ENCODE data around the gene RSRC1. TPM values are rescaled to one million over a fixed set of nuclear protein-coding genes. Genes with fewer than 3 reads are reported as not detected.

The RSRC1 gene
- total and polyA plus RNA-seq, 7 donors = 14.9 to 60.7 (median 41.0) TPM

DNA sequence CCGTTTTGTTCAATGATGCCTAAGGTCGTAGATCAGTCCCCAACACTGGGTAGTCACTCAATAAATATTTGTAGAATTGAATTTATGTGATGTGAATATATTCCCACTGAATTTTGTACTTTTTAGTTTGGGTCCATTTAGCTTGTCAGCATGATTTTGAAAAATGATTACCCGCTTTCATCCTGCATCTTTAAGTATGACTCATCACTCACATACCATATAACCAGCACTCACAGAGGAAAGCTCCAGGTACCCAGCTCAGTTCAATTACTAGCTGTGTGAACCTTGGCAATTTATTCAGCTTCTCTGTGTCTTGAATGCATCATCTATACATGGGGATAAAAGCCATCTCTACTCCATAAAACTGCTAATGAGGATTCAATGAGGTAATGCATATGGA, 458.9 kb downstream of the RSRC1 start:
- H3K27ac ChIP-seq = no peak overlapping the region
- H3K4me3 ChIP-seq = no peak overlapping the region
- no peaks in the 10 kb centered on the region for H3K9me3 ChIP-seq
- DNase-seq = no peak
- H3K4me1 ChIP-seq = peaks cover 0 to 20% (median 11%) of the 10 kb centered on the region in 4 donors
- 81 to 90% methylated on average over 3 of the region's 3 CpGs for WGBS, 2 donors
- H3K27me3 ChIP-seq = no peaks in the 10 kb centered on the region
- TF ChIP-seq POLR2A (IDR thresholded peaks at IDR 0.05) (no peak), POLR2AphosphoS5 (IDR thresholded peaks at IDR 0.05) (no peak), EP300 (IDR thresholded peaks at IDR 0.05) (no peak)
- TF ChIP-seq, protein P1, sequence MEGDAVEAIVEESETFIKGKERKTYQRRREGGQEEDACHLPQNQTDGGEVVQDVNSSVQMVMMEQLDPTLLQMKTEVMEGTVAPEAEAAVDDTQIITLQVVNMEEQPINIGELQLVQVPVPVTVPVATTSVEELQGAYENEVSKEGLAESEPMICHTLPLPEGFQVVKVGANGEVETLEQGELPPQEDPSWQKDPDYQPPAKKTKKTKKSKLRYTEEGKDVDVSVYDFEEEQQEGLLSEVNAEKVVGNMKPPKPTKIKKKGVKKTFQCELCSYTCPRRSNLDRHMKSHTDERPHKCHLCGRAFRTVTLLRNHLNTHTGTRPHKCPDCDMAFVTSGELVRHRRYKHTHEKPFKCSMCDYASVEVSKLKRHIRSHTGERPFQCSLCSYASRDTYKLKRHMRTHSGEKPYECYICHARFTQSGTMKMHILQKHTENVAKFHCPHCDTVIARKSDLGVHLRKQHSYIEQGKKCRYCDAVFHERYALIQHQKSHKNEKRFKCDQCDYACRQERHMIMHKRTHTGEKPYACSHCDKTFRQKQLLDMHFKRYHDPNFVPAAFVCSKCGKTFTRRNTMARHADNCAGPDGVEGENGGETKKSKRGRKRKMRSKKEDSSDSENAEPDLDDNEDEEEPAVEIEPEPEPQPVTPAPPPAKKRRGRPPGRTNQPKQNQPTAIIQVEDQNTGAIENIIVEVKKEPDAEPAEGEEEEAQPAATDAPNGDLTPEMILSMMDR (IDR thresholded peaks at IDR 0.05) = no peak
- H3K36me3 ChIP-seq = no peaks in the 10 kb centered on the region
- intact Hi-C loops (cut with DNase I) = no loop called here

DNA sequence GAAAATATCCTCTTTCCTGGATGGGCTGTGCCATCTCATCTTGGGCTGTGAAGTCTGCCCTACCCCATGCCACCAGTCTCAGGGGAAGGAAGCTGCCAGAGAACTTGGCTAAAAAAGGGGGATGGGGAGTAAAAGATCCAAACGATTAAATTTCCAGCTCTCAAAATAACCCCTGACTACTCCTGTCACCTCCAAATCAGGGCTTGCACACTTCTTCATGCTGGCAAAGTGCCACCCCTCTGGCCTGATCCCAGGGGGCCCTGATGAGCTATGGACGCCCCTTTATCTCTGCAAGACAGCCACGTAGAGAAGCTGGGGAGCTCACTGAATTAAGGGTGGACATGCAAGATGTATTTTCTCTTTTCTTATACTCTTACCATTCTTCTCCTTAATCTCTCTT, 459.9 kb downstream of the RSRC1 start:
- Histone ChIP-seq H3K27me3 (no peaks in the 10 kb centered on the region), H3K27ac (no peak overlapping the region), H3K9me3 (no peaks in the 10 kb centered on the region), H3K4me3 (no peak overlapping the region), H3K36me3 (no peaks in the 10 kb centered on the region), H3K4me1 (peaks cover 0 to 20% (median 11%) of the 10 kb centered on the region in 4 donors)
- TF ChIP-seq POLR2A (IDR thresholded peaks at IDR 0.05) = no peak
- no peak for TF ChIP-seq POLR2AphosphoS5 (IDR thresholded peaks at IDR 0.05)
- TF ChIP-seq EP300 (IDR thresholded peaks at IDR 0.05) = no peak
- TF ChIP-seq, protein P1 (IDR thresholded peaks at IDR 0.05) = no peak
- no peak for DNase-seq
- 66 to 73% methylated on average over 3 of the region's 3 CpGs for WGBS, 2 donors
- intact Hi-C loops (cut with DNase I) = loop anchor here (10.0 kb wide), 2 partner anchors 75 to 235 kb away; partner anchors contain the start of genes GFM1 and MFSD1

DNA sequence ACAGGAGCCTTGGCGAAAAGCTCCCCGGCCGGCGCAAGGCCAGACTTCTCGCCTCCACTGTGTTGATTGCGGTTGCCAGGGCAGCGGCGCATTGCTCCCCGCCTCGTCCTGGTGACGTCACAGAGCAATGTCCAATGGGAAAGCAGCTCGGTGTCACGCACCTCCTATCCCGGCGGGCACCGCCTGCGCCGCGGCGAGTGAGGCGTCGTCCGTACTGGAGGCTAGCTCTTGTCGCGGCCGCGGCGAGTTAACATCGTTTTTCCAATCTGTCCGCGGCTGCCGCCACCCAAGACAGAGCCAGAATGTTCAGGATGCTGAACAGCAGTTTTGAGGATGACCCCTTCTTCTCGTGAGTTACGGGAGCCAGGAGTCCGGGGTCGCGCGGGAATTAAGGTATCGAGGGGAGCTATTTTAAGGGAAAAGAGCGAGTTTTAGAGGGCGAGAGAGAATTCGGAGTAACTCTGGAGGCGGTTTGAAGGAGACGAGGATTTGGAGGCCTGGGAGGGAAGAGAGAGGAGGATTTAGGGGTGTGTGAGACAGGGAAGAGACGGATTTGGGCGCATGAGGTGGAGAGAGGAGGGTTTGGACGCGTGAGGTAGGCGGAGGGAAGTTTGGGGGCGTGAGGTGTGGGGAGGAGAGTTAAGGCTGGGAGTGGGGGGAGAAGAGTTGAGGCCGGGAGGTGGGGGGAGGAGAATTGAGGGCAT, 461.3 kb downstream of the RSRC1 start, which contains the start of gene MLF1:
MLF1 (plus strand) TSS at position 196 of the 704 bp plus-strand sequence; CDS start at position 303, 107 bp downstream.
- peaks cover 0 to 20% (median 11%) of the 10 kb centered on the region in 4 donors for H3K4me1 ChIP-seq
- intact Hi-C loops (cut with DNase I) = loop anchor here (10.0 kb wide), 2 partner anchors 74 to 234 kb away; partner anchors contain the start of genes GFM1 and MFSD1
- TF ChIP-seq POLR2A (IDR thresholded peaks at IDR 0.05) (peak; percentile 61 to 72), POLR2AphosphoS5 (IDR thresholded peaks at IDR 0.05) (peak; percentile 88 to 99 (median 92))
- TF ChIP-seq, protein P1 (IDR thresholded peaks at IDR 0.05) = no peak
- peak within 1 kb of the TSS; percentile 61 to 73 (median 65) for H3K4me3 ChIP-seq
- H3K27me3 ChIP-seq = no peaks in the 10 kb centered on the region
- no peaks in the 10 kb centered on the region for H3K36me3 ChIP-seq
- 1 to 2% methylated on average over 51 of the region's 51 CpGs for WGBS, 2 donors
- H3K27ac ChIP-seq = peak within 1 kb of the TSS; percentile 77 to 82 (median 80)
- no peaks in the 10 kb centered on the region for H3K9me3 ChIP-seq
- peak; percentile 99 for DNase-seq

DNA sequence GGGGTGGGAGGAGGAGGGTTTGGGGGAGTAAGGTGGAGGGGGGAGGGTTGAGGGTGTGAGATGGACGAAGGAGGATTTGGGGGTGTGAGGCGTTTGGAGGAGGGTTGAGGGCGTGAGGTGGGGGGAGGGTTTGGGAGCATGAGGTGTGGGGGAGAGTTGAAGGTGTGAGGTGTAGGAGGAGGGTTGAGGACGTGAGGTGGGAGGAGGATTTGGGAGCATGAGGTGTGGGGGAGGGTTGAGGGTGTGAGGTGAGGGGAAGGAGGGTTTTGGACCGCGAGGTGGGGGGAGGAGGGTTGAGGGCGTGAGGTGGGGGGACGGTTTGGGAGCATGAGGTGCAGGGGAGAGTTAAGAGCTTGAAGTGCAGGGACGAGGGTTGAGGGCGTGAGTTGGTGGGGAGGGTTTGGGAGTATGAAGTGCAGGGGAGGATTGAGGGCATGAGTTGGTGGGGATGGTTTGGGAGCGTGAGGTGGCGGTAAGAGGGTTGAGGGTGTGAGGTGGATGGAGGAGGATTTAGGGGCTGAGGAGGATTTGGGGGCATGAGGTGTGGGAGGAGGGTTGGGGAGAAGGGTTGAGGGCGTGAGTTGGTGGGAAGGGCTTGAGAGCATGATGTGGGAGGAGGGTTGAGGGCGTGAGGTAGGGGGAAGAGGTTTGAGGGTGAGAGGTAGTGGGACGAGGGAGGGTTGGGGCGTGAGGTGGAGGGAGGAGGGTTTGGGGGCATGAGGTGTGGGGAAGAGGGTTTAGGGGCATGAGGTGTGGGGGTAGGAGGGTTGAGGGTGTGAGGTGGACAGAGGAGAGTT, 462.3 kb downstream of the RSRC1 start:
- intact Hi-C loops (cut with DNase I) = loop anchor here (10.0 kb wide), 2 partner anchors 73 to 233 kb away; partner anchors contain the start of genes GFM1 and MFSD1

More for the DNA sequence above, 462.3 kb downstream of the RSRC1 start:
- H3K27ac ChIP-seq = no peak overlapping the region
- TF ChIP-seq, protein P1 (IDR thresholded peaks at IDR 0.05) = no peak
- TF ChIP-seq POLR2AphosphoS5 (IDR thresholded peaks at IDR 0.05) = no peak
- no peak for TF ChIP-seq EP300 (IDR thresholded peaks at IDR 0.05)
- TF ChIP-seq POLR2A (IDR thresholded peaks at IDR 0.05) = no peak
- no peaks in the 10 kb centered on the region for H3K36me3 ChIP-seq
- no peaks in the 10 kb centered on the region for H3K27me3 ChIP-seq
- no peak for DNase-seq
- no peaks in the 10 kb centered on the region for H3K9me3 ChIP-seq
- peaks cover 0 to 20% (median 11%) of the 10 kb centered on the region in 4 donors for H3K4me1 ChIP-seq
- 89 to 93% methylated on average over 15 to 16 of the region's 16 CpGs for WGBS, 2 donors
- peak overlapping the region in 1 of 4 donors; percentile 67 for H3K4me3 ChIP-seq

Measured in sigmoid colon (tissue), 7 donors.